Natural killer cell (primary cell): ENCODE measurements around the gene MLNR. TPM values are rescaled to one million over a fixed set of nuclear protein-coding genes. Genes with fewer than 3 reads are reported as not detected.

Experiments
- ATAC-seq, 3 donors: fragments of 150-1000 bp in 2 of 3; fragments of 200-7000 bp in 1 of 3; cut with Tn5 transposase; 1 replicate in 1 of 3; 2 replicates in 2 of 3; pipeline ENCODE4 v1.10.0; 2021; ENCODE audit warnings: mild to moderate bottlenecking in 2 of 3, moderate library complexity in 2 of 3
- DNase-seq, 2 donors: peaks; one replicate each; pipeline versions ENCODE4 v3.0.0 to v3.0.0-alpha.2; 2013 to 2021; ENCODE audit warnings: mixed read lengths in 1 of 2
- H3K27ac ChIP-seq: one replicate; pipeline ENCODE4 v1.5.1; 2013; ENCODE audit warnings: mild to moderate bottlenecking, low read length
- H3K27me3 ChIP-seq: one replicate; pipeline ENCODE4 v1.6.1; 2013; ENCODE audit warnings: low read length; ENCODE audit not compliant: control insufficient read depth, insufficient read depth
- H3K36me3 ChIP-seq: one replicate; pipeline ENCODE4 v1.6.1; 2013; ENCODE audit warnings: low read length; ENCODE audit not compliant: control insufficient read depth, insufficient read depth
- H3K4me1 ChIP-seq: one replicate; pipeline ENCODE4 v1.6.1; 2013; ENCODE audit warnings: low read length; ENCODE audit not compliant: control insufficient read depth, insufficient read depth
- H3K4me3 ChIP-seq: one replicate; pipeline ENCODE4 v1.5.1; 2013; ENCODE audit warnings: low read length
- H3K9me3 ChIP-seq: one replicate; pipeline ENCODE4 v1.6.1; 2013; ENCODE audit warnings: low read length; ENCODE audit not compliant: control insufficient read depth, insufficient read depth
- H3K27ac Mint-ChIP-seq, 2 donors: one replicate each; pipeline ENCODE4 v1.8.0; 2022; ENCODE audit warnings: mild to moderate bottlenecking in 2 of 2, mixed read lengths in 2 of 2, moderate library complexity in 1 of 2
- H3K27me3 Mint-ChIP-seq, 2 donors: one replicate each; pipeline ENCODE4 v1.8.0; 2022; ENCODE audit warnings: low read depth in 2 of 2, mixed read lengths in 2 of 2
- H3K36me3 Mint-ChIP-seq: one replicate; pipeline ENCODE4 v1.8.0; 2022; ENCODE audit warnings: mixed read lengths
- H3K4me1 Mint-ChIP-seq, 2 donors: one replicate each; pipeline ENCODE4 v1.8.0; 2022; ENCODE audit warnings: mixed read lengths in 2 of 2
- H3K4me3 Mint-ChIP-seq: one replicate; pipeline ENCODE4 v1.8.0; 2022; ENCODE audit warnings: mild to moderate bottlenecking, moderate library complexity, mixed read lengths
- H3K9me3 Mint-ChIP-seq, 2 donors: one replicate each; pipeline ENCODE4 v1.8.0; 2022; ENCODE audit warnings: mixed read lengths in 2 of 2
- CTCF ChIP-seq: fragments of 200-600 bp; IDR thresholded peaks from one replicate; pipeline ENCODE4 v1.8.0; 2022; ENCODE audit warnings: antibody characterized with exemption
- WGBS: methylation state at CpG from one replicate; pipeline ENCODE4 v1.1.7; 2013; ENCODE audit warnings: missing lambda C conversion rate; ENCODE audit not compliant: insufficient coverage; 5-methylcytosine and 5-hydroxymethylcytosine counted together
- intact Hi-C: fragments of 100-400 bp; cut with micrococcal nuclease; formaldehyde crosslinking; loops from one replicate; pipeline ENCODE4 v1.14.2; 2022
- total RNA-seq, 4 donors: library from RNA; stranded (reverse); fragments of 120-200 nt in 1 of 4; gene quantifications; one replicate each; pipeline versions ENCODE4 v1.2.3 to v1.2.4, GENCODE V29; 2013 to 2022

Gene MLNR
- total RNA-seq, 3 donors from 2014 or later (not counting 1 experiment from before 2014, with no cell fraction given), result not detected

- Histone ChIP-seq H3K27ac (no peak overlapping the region), H3K27me3 (peaks cover 16% of the 10 kb centered on the region), H3K4me3 (no peak overlapping the region), H3K9me3 (no peaks in the 10 kb centered on the region), H3K4me1 (peaks cover 19% of the 10 kb centered on the region), H3K36me3 (no peaks in the 10 kb centered on the region)
- ATAC-seq (no peak), DNase-seq (no peak)
- 91% methylated on average over 17 of the region's 17 CpGs for WGBS
- Mint-ChIP-seq H3K36me3 (no peaks in the 10 kb centered on the region), H3K9me3 (no peaks in the 10 kb centered on the region), H3K27me3 (peaks cover 44 to 47% of the 10 kb centered on the region in 2 donors), H3K4me1 (peaks cover 16 to 21% of the 10 kb centered on the region in 2 donors), H3K27ac (no peak overlapping the region), H3K4me3 (peak overlapping the region; percentile 13)
- intact Hi-C loops, result loop anchor here (5.0 kb wide), 1 partner anchor 64 kb away; no protein-coding TSS in a partner anchor
- no peak for TF ChIP-seq CTCF
These were observed 2.1 kb upstream of the MLNR start for GRCh38 chr13:49217962-49218492.

DNA sequence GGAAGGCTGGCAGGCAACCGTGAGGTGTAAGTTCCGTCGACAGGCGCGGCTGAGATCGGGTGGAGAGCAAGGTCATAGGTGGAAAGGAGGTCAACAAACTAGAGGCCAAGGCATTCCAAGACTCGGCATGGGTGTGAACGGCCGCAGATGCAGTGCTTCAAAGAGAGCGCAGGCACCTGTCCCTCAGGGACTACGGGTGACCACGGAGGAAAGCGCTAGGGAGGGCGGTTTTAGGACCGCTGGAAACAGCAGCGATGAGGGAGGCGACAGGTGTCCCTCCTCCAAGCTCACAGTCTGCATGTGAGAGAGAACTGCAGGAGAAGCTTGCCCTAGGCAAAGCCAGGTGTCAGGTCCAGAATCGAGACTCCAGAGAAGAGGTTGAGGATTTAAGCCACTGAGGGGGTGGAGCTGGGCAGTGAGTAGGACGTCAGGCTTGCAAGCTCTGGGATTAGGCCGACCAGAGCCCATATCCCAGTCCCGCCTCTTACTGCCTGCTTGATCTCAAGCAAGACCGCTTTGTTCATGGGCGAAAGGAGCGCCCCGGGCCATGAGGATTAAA, 1.6 kb upstream of the MLNR start:
- no peaks in the 10 kb centered on the region for H3K9me3 ChIP-seq
- WGBS, result 77% methylated on average over 25 of the region's 25 CpGs
- intact Hi-C loops, result loop anchor here (5.0 kb wide), 1 partner anchor 64 kb away; no protein-coding TSS in a partner anchor
- H3K4me3 Mint-ChIP-seq, result peak overlapping the region; percentile 78
- H3K36me3 ChIP-seq, result no peaks in the 10 kb centered on the region
- peaks cover 16% of the 10 kb centered on the region for H3K27me3 ChIP-seq
- ATAC-seq (no peak), DNase-seq (no peak)
- H3K36me3 Mint-ChIP-seq, result no peaks in the 10 kb centered on the region
- peaks cover 44 to 47% of the 10 kb centered on the region in 2 donors for H3K27me3 Mint-ChIP-seq
- H3K27ac Mint-ChIP-seq, result no peak overlapping the region
- H3K27ac ChIP-seq, result no peak overlapping the region
- no peak overlapping the region for H3K4me3 ChIP-seq
- TF ChIP-seq CTCF, result no peak
- H3K9me3 Mint-ChIP-seq, result no peaks in the 10 kb centered on the region
- peaks cover 16 to 21% of the 10 kb centered on the region in 2 donors for H3K4me1 Mint-ChIP-seq
- peaks cover 19% of the 10 kb centered on the region for H3K4me1 ChIP-seq

DNA sequence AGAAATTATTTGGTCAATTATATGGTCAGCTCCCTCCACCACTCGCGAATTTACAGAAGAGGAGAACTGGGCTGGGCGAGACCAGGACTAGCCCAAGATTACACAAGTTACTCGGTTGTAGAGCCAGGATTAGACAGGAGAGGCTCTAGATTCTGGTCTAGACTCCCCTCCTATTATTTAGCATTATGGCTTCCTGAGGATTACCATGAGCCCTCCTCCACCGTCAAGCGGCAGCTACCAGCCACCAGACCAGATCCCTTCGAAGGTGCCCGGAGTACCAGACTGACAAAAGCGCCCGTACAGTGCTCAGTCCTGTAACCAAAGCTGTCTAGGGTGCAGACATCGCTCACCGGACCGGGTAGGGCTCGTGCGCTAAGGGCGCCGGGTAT, 497 bp upstream of the MLNR start:
- Histone ChIP-seq H3K9me3 (no peaks in the 10 kb centered on the region), H3K4me1 (peaks cover 17% of the 10 kb centered on the region), H3K4me3 (no peak overlapping the region), H3K27me3 (peaks cover 16% of the 10 kb centered on the region), H3K27ac (no peak overlapping the region), H3K36me3 (no peaks in the 10 kb centered on the region)
- WGBS, result 26% methylated on average over 17 of the region's 17 CpGs
- Mint-ChIP-seq H3K27me3 (peaks cover 44 to 47% of the 10 kb centered on the region in 2 donors), H3K9me3 (no peaks in the 10 kb centered on the region), H3K36me3 (no peaks in the 10 kb centered on the region), H3K27ac (no peak overlapping the region), H3K4me1 (peaks cover 13 to 19% of the 10 kb centered on the region in 2 donors), H3K4me3 (peak overlapping the region; percentile 52)
- ATAC-seq (no peak), DNase-seq (no peak)
- no peak for TF ChIP-seq CTCF
- intact Hi-C loops, result loop anchor here (5.0 kb wide), 1 partner anchor 63 kb away; no protein-coding TSS in a partner anchor
